Panc1 (cell line): Measurements from ENCODE around the gene ADIPOR2. TPM values are rescaled to one million over a fixed set of nuclear protein-coding genes. Genes with fewer than 3 reads are reported as not detected.

Source experiments
- ATAC-seq: fragments of 200-7000 bp; cut with Tn5 transposase; 2 replicates; pipeline ENCODE4 v1.9.1; 2020; ENCODE audit warnings: mild to moderate bottlenecking, moderate library complexity
- BruUV-seq: library from RNA; stranded (reverse); fragments of 400-500 nt; replicated peaks from 2 replicates; lab custom pipeline; 2021; lab: Mats Ljungman, UMichigan
- CTCF ChIA-PET: fragments of 300-600 bp; sonication (Branson Sonifier 250); formaldehyde crosslinking; loops from one replicate; lab custom pipeline; 2022; ENCODE audit warnings: antibody characterized with exemption; lab: Charles Lee
- POLR2A ChIA-PET: fragments of 300-600 bp; sonication (Branson Sonifier 250); formaldehyde crosslinking; loops from one replicate; lab custom pipeline; 2022; ENCODE audit warnings: antibody characterized with exemption; lab: Charles Lee
- DNase-seq: peaks from one replicate; pipeline ENCODE4 v3.0.0-alpha.2; 2010; ENCODE audit warnings: low read depth, low spot score
- H3K27ac ChIP-seq: 2 replicates; pipeline ENCODE4 v1.5.1; 2011; ENCODE audit warnings: mild to moderate bottlenecking, low read length, inconsistent platforms
- H3K27me3 ChIP-seq: fragments of 200-500 bp; sonication (Bioruptor generic); 2 replicates; pipeline ENCODE4 v1.6.0; 2014; ENCODE audit warnings: low read length, inconsistent platforms; ENCODE audit not compliant: control insufficient read depth, insufficient read depth
- H3K36me3 ChIP-seq: fragments of 200-500 bp; sonication (Bioruptor generic); 2 replicates; pipeline ENCODE4 v1.5.1; 2014; ENCODE audit warnings: inconsistent platforms, mild to moderate bottlenecking, low read length, moderate library complexity; ENCODE audit not compliant: control insufficient read depth, insufficient read depth
- H3K4me1 ChIP-seq: 2 replicates; pipeline ENCODE4 v1.5.1; 2011; ENCODE audit warnings: inconsistent platforms, mild to moderate bottlenecking, low read length, moderate library complexity; ENCODE audit not compliant: control insufficient read depth, insufficient read depth
- H3K4me3 ChIP-seq, 2 experiments: 2 replicates each; pipeline ENCODE4 v1.5.1; 2011 to 2012; ENCODE audit warnings: low read depth in 2 of 2, low read length in 2 of 2, mild to moderate bottlenecking in 2 of 2, inconsistent platforms in 1 of 2, moderate library complexity in 1 of 2
- H3K9me3 ChIP-seq: fragments of 200-500 bp; sonication (Bioruptor generic); 2 replicates; pipeline ENCODE4 v1.5.1; 2014; ENCODE audit warnings: low read depth, mild to moderate bottlenecking, inconsistent platforms, low read length, moderate library complexity; ENCODE audit not compliant: control insufficient read depth, insufficient read depth
- POLR2AphosphoS5 ChIP-seq: IDR thresholded peaks from 2 replicates; pipeline ENCODE4 v1.6.1; 2012; ENCODE audit warnings: mild to moderate bottlenecking, low read depth, low read length, moderate library complexity
- SIN3A ChIP-seq: IDR thresholded peaks from 2 replicates; pipeline ENCODE4 v1.6.1; 2012; ENCODE audit warnings: low read depth, mild to moderate bottlenecking, low read length, moderate library complexity, borderline replicate concordance; ENCODE audit not compliant: insufficient read depth
- TCF7L2 ChIP-seq: IDR thresholded peaks from 2 replicates; pipeline ENCODE4 v1.6.1; 2011; ENCODE audit warnings: mild to moderate bottlenecking, low read depth, low read length, inconsistent platforms
- in situ Hi-C: cut with HindIII; loops from 2 replicates; pipeline ENCODE4 v1.10.0; 2016; ENCODE audit warnings: low sequenced_read_pairs, low pct_unique_long_range_greater_than_20kb
- intact Hi-C: fragments of 100-400 bp; cut with micrococcal nuclease; formaldehyde crosslinking; loops from one replicate; pipeline ENCODE4 v1.10.0; 2022; ENCODE audit not compliant: unreplicated experiment
- total RNA-seq: library from RNA; stranded (reverse); gene quantifications from one replicate; pipeline ENCODE4 v1.2.1, GENCODE V29; 2021; ENCODE audit not compliant: unreplicated experiment
- TF ChIP-seq, protein P1 (sequence below), 2 experiments: IDR thresholded peaks; 2 replicates each; pipeline ENCODE4 v1.6.1; 2011 to 2012; ENCODE audit warnings: low read depth in 2 of 2, control low read depth in 1 of 2, low read length in 1 of 2, mild to moderate bottlenecking in 1 of 2, moderate library complexity in 1 of 2; ENCODE audit not compliant: insufficient read depth in 1 of 2
- TF ChIP-seq, protein P2 (sequence below): fragments of 450-650 bp; IDR thresholded peaks from 2 replicates; pipeline ENCODE4 v1.5.1; 2017; ENCODE audit warnings: mild to moderate bottlenecking

The ADIPOR2 gene
- total RNA-seq, 1 experiment from 2014 or later = 76.0 TPM

DNA sequence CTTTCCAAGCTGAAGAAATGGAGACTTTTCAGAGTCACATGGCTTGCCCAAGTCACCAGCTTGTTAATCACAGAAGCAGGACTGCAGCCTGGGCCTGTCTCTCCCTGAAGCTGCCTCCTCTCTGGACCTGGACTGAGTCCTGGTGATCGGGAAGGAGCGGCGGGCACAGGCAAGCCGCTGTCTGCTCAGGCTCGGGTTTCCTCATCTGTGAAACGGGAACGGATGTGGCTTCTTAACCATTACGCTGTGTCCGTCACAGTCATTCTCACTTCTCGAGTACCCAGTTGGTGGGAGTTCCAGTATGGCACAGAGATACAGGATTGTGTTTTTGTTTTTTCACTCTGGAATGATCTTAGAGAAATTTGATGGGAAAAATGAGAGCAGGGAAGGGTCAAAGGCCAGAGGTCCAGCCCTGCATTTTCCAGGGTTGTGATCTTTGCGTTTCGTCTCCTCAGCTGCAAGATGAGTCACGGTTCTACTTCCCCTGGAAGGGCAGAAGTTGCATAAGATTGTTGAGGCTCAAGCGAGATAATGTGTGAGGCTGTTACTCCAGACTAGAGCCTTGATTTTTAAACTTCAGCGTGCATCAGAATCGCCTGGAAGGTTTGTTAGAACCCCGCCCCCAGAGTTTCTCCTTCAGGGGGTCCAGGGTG is 121.9 kb downstream of the ADIPOR2 start:
- H3K36me3 ChIP-seq = no peaks in the 10 kb centered on the region
- no peaks in the 10 kb centered on the region for H3K9me3 ChIP-seq
- TF ChIP-seq, protein P1, sequence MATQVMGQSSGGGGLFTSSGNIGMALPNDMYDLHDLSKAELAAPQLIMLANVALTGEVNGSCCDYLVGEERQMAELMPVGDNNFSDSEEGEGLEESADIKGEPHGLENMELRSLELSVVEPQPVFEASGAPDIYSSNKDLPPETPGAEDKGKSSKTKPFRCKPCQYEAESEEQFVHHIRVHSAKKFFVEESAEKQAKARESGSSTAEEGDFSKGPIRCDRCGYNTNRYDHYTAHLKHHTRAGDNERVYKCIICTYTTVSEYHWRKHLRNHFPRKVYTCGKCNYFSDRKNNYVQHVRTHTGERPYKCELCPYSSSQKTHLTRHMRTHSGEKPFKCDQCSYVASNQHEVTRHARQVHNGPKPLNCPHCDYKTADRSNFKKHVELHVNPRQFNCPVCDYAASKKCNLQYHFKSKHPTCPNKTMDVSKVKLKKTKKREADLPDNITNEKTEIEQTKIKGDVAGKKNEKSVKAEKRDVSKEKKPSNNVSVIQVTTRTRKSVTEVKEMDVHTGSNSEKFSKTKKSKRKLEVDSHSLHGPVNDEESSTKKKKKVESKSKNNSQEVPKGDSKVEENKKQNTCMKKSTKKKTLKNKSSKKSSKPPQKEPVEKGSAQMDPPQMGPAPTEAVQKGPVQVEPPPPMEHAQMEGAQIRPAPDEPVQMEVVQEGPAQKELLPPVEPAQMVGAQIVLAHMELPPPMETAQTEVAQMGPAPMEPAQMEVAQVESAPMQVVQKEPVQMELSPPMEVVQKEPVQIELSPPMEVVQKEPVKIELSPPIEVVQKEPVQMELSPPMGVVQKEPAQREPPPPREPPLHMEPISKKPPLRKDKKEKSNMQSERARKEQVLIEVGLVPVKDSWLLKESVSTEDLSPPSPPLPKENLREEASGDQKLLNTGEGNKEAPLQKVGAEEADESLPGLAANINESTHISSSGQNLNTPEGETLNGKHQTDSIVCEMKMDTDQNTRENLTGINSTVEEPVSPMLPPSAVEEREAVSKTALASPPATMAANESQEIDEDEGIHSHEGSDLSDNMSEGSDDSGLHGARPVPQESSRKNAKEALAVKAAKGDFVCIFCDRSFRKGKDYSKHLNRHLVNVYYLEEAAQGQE (IDR thresholded peaks at IDR 0.05; ENCODE audit: insufficient read depth in 1 of 2, low read depth in 2 of 2, low read length in 1 of 2) = no peak
- TF ChIP-seq TCF7L2 (no peak), SIN3A (no peak), POLR2AphosphoS5 (no peak)
- TF ChIP-seq, protein P2, sequence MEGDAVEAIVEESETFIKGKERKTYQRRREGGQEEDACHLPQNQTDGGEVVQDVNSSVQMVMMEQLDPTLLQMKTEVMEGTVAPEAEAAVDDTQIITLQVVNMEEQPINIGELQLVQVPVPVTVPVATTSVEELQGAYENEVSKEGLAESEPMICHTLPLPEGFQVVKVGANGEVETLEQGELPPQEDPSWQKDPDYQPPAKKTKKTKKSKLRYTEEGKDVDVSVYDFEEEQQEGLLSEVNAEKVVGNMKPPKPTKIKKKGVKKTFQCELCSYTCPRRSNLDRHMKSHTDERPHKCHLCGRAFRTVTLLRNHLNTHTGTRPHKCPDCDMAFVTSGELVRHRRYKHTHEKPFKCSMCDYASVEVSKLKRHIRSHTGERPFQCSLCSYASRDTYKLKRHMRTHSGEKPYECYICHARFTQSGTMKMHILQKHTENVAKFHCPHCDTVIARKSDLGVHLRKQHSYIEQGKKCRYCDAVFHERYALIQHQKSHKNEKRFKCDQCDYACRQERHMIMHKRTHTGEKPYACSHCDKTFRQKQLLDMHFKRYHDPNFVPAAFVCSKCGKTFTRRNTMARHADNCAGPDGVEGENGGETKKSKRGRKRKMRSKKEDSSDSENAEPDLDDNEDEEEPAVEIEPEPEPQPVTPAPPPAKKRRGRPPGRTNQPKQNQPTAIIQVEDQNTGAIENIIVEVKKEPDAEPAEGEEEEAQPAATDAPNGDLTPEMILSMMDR = no peak
- no TSS peak for BruUV-seq
- no peak overlapping the region for H3K4me3 ChIP-seq
- no peaks in the 10 kb centered on the region for H3K4me1 ChIP-seq
- POLR2A ChIA-PET = no interaction called here
- H3K27ac ChIP-seq = no peak overlapping the region
- CTCF ChIA-PET = no interaction called here
- DNase-seq (no peak), ATAC-seq (no peak)
- H3K27me3 ChIP-seq = no peaks in the 10 kb centered on the region
- intact Hi-C loops = no loop called here
- in situ Hi-C loops = no loop called here

DNA sequence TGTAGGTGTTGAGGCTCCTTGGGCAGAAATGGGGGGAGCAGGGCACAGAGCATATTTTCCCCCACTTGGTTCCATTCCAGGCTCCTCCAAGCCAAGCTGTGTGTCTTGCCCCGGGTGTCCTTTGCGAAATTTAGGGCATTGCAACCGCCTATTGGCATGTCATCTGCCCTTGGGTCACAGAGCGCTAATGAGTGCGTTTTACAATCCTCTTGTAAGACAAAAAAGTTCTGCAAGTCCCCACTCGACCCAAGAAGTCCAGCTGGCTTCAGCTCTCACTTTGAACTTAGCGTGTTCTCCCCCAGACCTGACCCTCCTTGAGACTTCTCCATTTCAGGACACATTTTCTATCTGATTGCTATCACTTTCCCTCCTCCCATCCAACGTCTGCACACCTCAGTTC is 123.4 kb downstream of the ADIPOR2 start:
- H3K27me3 ChIP-seq = no peaks in the 10 kb centered on the region
- H3K36me3 ChIP-seq = no peaks in the 10 kb centered on the region
- no peak for ATAC-seq
- no peak overlapping the region for H3K4me3 ChIP-seq
- CTCF ChIA-PET = no interaction called here
- TF ChIP-seq SIN3A (no peak), TCF7L2 (no peak), POLR2AphosphoS5 (no peak)
- TF ChIP-seq, protein P2 = no peak
- TF ChIP-seq, protein P1 (IDR thresholded peaks at IDR 0.05; ENCODE audit: insufficient read depth in 1 of 2, low read depth in 2 of 2, low read length in 1 of 2) = no peak
- H3K4me1 ChIP-seq = no peaks in the 10 kb centered on the region
- in situ Hi-C loops (no loop called here), intact Hi-C loops (no loop called here)
- no peak overlapping the region for H3K27ac ChIP-seq
- H3K9me3 ChIP-seq = no peaks in the 10 kb centered on the region
- POLR2A ChIA-PET = no interaction called here
- BruUV-seq = no TSS peak
- no peak for DNase-seq
